Transverse colon (tissue), 4 donors: ENCODE measurements around the gene MGA. TPM values are rescaled to one million over a fixed set of nuclear protein-coding genes. Genes with fewer than 3 reads are reported as not detected.

Experiments used
- small RNA-seq, 4 donors: library from RNA; depleted of rRNA; stranded (forward); fragments of <200 nt; gene quantifications; one replicate each; pipeline ENCODE3, GENCODE V24; 2016
- total RNA-seq, 4 donors: library from RNA; depleted of rRNA; stranded (reverse); fragments of >200 nt; gene quantifications; one replicate each; pipeline ENCODE4 v1.1.0, GENCODE V29; 2016

Gene MGA
- total RNA-seq, 4 donors from 2014 or later: 12.3 to 33.2 (median 27.6) TPM

Small RNA genes within 50 kb of the gene (small RNA-seq; reads per million reads assigned to genes)
- 0 reads per million in 4 donors for gene MIR626

Other genes with a start within 250 kb of the MGA start
- gene RTF1, start 243.3 kb upstream of the MGA start, total RNA-seq: 10 to 100 TPM; 10.7 to 23.2 (median 17.6) TPM
- gene ITPKA, start 166.5 kb upstream of the MGA start, total RNA-seq: 100 to 1,000 TPM in 3 of 4 donors, 10 to 100 TPM in 1; 57.6 to 161 (median 116) TPM
- gene LTK, start 146.6 kb upstream of the MGA start, total RNA-seq: 10 to 100 TPM in 2 of 4 donors, 1 to 10 TPM in 1, under 1 TPM in 1; 0.40 to 15.0 (median 11.6) TPM
- gene RPAP1, start 116.1 kb upstream of the MGA start, total RNA-seq: 10 to 100 TPM; 12.3 to 35.6 (median 19.7) TPM
- gene TYRO3, start 101.2 kb upstream of the MGA start, total RNA-seq: 1 to 10 TPM in 1 of 4 donors, under 1 TPM in 2, not detected in 1; 0.60 to 1.6 (median 0.82) TPM
- gene MAPKBP1, start 114.1 kb downstream of the MGA start, total RNA-seq: 10 to 100 TPM; 16.0 to 36.4 (median 16.8) TPM
- 10 to 100 TPM in 2 of 4 donors, 1 to 10 TPM in 2; 1.9 to 10.9 (median 7.6) TPM for gene JMJD7, start 167.7 kb downstream of the MGA start, total RNA-seq
- 1 to 10 TPM in 3 of 4 donors, not detected in 1; 1.6 to 5.2 (median 3.5) TPM for gene PLA2G4B, start 178.4 kb downstream of the MGA start, total RNA-seq
- 1 to 10 TPM in 2 of 4 donors, under 1 TPM in 2; 0.16 to 8.0 (median 1.1) TPM for gene SPTBN5, start 233.6 kb downstream of the MGA start, total RNA-seq